ENCODE measurements around the gene AGAP2.

The AGAP2 gene

GRCh38 chr12:57751788-57752667 lies 13.5 kb upstream of the AGAP2 start, which contains the start of gene CDK4:
CDK4 (minus strand) TSS chr12:57752310; CDS start chr12:57751717, 593 bp downstream.
- DNase-seq, result peak; percentile 100

GRCh38 chr12:57751432-57751787 lies 12.9 kb upstream of the AGAP2 start:
- DNase-seq, result no peak

- no peak for DNase-seq
Observed at GRCh38 chr12:57750561-57751431, 12.3 kb upstream of the AGAP2 start.

DNA sequence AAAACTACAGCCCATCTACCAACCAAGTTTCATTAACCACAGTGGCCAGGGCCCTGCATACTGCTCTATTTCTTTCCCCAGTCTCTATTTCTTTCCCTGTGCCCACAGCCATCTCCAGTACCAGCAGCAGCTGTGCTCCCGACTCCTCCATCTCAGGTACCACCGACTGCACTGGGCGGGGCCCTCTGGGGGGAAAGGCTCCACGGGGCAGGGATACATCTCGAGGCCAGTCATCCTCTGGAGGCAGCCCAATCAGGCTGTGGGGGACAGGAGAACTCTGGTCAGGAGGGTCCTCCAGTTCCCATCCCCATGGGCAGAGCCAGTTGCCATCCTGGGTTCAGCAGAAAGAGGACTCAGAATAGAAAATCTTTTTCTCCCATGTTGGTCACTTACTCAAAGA lies 10.5 kb upstream of the AGAP2 start:
- no peak for DNase-seq

GRCh38 chr12:57746025-57746424 lies 7.5 kb upstream of the AGAP2 start:
- no peak for DNase-seq

- no peak for DNase-seq
Observed at GRCh38 chr12:57745485-57745881, 6.9 kb upstream of the AGAP2 start.

- peak; percentile 96 for DNase-seq
Observed at GRCh38 chr12:57744777-57745484, 6.4 kb upstream of the AGAP2 start, which contains the start of gene TSPAN31. TSPAN31 (plus strand) TSS chr12:57745039; CDS start chr12:57745155, 116 bp downstream.

DNA sequence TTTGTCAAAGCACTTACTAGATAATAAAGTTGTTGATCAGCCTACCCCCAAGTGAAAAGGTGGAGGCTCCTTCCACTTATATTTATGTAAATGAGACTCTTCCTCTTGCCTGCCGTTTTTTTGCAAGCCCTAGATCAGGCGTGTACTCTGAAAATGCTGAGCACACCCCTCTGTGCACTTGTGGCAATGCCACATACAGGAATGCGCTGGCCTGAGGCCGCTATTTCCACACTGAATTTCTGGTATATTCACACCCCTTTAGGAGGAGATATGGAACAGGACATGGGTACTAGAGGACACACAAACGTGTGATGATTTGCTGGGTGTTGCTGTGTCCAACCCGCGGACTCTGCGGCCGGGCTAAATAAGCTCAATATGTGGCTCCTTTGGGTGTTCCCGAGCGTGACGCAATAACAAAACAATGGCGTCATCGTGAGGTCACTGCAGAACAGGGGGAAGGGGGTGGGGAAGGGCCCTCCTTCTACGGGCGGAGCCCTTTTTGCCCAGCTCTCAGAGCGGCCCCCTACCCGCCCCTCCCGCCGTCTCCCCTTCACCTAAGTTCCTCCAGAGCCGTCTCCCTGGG lies 5.7 kb upstream of the AGAP2 start:
- no peak for DNase-seq

- no peak for DNase-seq
Observed at GRCh38 chr12:57743769-57744168, 5.2 kb upstream of the AGAP2 start.

DNA sequence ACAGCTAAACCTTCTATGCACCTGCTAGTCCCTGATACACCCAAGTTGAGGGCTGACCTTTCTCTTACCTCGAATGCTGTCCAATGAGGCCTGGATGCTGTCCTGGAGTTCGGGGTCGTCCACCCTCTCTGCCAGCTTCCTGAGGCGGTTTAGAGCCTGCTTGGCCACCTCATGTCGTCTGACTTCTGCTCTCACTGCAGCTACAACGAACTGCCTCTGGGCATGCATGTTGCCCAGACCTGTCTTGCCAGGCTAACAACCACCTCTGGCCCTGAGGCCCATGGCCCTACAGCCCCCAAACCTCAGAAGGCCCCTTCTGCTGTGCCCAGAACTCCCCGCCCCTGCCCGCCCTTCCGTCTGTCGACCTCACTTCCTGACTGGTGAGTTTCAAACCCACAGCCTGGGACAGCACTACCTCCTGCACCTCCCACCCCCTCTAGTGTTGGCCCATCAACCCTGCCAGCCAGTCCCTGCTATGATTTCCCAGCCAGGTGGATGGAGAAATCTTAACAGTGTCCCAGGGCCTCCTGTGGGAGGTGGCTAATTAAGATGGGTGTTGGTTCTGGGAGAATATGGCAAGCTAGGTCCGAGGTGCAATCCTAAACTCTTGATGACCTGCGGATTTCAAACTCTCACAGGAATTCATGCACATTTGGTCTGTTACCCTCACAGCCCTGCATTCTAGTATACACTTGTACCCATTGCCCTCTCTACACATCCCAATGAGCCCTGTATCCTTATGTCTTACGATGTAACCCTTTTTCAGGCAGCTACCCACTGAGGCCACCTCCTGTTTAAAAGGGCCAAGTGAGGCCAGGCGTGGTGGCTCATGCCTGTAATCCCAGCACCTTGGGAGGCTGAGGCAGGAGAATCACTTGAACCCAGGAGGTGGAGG lies 3.5 kb upstream of the AGAP2 start:
- DNase-seq, result peak; percentile 85

GRCh38 chr12:57741413-57741789 lies 2.9 kb upstream of the AGAP2 start:
- DNase-seq, result no peak

- peak; percentile 85 for DNase-seq
Observed at GRCh38 chr12:57740656-57741412, 2.3 kb upstream of the AGAP2 start.

DNA sequence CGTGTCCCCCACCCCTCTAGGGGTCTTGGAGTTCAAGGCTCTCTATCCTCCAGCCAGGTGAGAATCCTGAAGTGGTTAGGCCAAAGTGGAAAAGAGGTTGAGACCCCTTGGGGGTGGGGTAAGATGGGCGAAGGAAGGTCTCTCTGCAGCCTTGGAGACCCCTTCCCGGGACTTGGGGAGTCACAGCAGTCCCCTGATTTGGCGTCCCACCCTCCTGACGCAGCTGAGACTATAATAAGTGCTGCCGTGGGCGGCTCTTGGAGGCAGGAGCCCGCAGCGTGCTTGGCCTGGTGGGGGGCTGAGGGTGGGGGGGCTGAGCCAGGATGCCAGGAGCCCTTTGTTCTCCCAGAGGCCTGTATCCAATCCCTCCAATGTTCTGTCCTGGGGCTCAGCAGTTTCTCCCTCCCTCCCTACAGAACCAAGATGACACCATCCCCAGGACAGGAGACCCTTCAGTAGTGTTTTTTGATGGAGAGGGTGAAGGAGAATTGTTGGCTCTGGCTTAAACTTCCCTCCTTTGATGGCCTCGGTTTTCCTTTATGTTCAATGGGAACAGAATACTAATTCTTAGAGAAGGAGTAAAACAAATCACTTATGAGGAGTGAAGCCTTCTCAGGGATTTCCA lies 1.5 kb upstream of the AGAP2 start:
- DNase-seq, result no peak

GRCh38 chr12:57739387-57739786 lies 845 bp upstream of the AGAP2 start:
- no peak for DNase-seq

- DNase-seq, result no peak
Observed at GRCh38 chr12:57737467-57738460, 778 bp downstream of the AGAP2 start.

DNA sequence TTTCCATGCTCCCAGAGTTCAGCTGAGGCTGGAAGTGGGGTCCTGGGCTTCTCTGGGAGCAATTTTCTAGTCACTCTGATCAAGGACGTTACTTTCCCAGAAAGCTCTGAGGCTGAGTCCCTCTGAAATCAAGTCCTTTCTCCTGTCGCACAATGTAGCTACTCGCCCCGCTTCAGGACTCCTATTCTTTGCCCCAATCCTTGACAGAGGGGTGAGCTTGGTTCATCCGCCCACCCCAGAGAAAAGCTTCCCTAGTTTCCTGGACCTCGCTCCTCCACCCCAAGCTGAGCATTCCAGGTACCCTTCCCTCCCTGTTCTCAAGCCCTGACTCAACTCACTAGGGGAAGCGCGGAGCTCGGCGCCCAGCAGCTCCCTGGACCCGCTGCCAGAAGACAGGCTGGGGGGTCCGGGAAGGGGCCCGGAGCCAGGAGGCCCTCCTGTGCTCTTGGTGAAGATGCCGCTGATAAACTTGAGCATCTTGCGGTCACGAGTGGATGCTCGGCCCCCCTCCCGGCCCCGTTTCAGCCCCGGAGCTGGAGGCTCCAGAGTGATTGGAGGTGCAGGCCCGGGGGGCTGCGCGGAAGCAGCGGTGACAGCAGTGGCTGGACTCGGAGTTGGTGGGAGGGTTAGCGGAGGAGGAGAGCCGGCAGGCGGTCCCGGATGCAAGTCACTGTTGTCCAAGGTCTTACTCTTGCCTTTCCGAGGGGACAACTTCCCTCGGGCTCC lies 1.6 kb downstream of the AGAP2 start:
- no peak for DNase-seq

DNA sequence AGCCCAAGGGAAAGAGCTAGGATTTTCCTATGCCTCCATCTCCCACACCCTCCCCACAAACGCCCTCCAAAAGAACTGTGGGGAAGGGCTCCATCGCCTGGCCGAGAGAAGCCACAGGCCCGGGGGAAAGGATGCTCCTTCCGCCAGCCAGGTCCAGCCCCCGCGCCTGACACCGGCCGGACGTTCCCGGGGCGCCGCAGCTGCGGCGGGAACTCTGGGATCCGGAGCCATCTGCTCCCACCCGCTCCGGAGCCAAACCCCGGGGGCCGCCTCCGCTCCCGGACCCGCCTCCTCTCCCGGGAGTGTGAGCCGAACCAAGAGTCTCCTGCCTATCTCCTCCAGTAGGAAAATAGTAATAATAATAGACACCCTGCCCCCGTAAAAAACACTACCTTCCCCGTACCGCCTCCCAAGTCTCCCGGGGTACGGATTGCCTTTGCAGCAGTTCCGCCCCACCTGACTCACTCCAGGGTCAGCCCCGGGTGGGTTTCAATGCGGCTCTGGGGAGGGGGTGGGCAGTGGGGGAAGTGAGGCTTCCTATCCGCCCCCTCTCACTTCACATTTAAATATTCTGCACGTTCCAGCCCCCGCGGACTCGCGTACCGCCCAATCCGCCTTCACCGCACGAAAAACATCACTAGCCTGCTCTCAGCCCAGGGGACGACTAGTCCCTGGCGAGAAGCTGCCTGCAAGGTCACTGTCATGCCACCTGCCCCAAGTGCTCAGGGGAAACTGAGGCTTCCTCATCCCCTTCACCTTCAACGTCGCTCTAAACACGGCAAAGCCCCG lies 2.4 kb downstream of the AGAP2 start:
- no peak for DNase-seq

All from CD4-positive, alpha-beta T cell treated with Interleukin-4 for 4 hours (primary cell).